HepG2 (cell line): ENCODE results near the gene TSACC. TPM values are rescaled to one million over a fixed set of nuclear protein-coding genes. Genes with fewer than 3 reads are reported as not detected.

Experiments used
- ASH2L ChIP-seq: fragments of 300-600, 200-600 bp; sonication (generic); IDR thresholded peaks from 2 replicates; pipeline ENCODE4 v1.7.0; 2017; ENCODE audit warnings: low read depth, mild to moderate bottlenecking, moderate library complexity, mixed read lengths, low read length; ENCODE audit not compliant: insufficient read length
- DMAP1 ChIP-seq: IDR thresholded peaks from 2 replicates; pipeline ENCODE4 v1.6.1; 2016
- ESRRA ChIP-seq: sonication (generic); formaldehyde crosslinking; IDR thresholded peaks from 2 replicates; pipeline ENCODE4 v1.5.1; 2020; ENCODE audit warnings: mild to moderate bottlenecking, low read depth, missing genetic modification reagents
- HOXA3 ChIP-seq: sonication (generic); formaldehyde crosslinking; IDR thresholded peaks from 2 replicates; pipeline ENCODE4 v1.5.0; 2020; ENCODE audit warnings: missing genetic modification reagents
- KAT8 ChIP-seq: IDR thresholded peaks from 2 replicates; pipeline ENCODE4 v1.6.1; 2016; ENCODE audit warnings: missing genetic modification reagents, missing compliant biosample characterization
- LBX2 ChIP-seq: sonication (generic); formaldehyde crosslinking; IDR thresholded peaks from 2 replicates; pipeline ENCODE4 v1.5.0; 2020; ENCODE audit warnings: missing genetic modification reagents, mild to moderate bottlenecking, borderline replicate concordance
- PAX8 ChIP-seq: sonication (generic); formaldehyde crosslinking; IDR thresholded peaks from 2 replicates; pipeline ENCODE4 v1.8.0; 2022; ENCODE audit warnings: mild to moderate bottlenecking, missing genetic modification reagents, borderline replicate concordance
- POGZ ChIP-seq: sonication (generic); formaldehyde crosslinking; IDR thresholded peaks from 2 replicates; pipeline ENCODE4 v1.4.0; 2020; ENCODE audit warnings: mild to moderate bottlenecking, missing genetic modification reagents
- RXRB ChIP-seq: IDR thresholded peaks from 2 replicates; pipeline ENCODE4 v1.6.1; 2016; ENCODE audit warnings: borderline replicate concordance, missing genetic modification reagents, missing compliant biosample characterization
- SRSF9 ChIP-seq: fragments of 200-400 bp; formaldehyde crosslinking; IDR thresholded peaks from 2 replicates; pipeline ENCODE4 v1.6.1; 2018; ENCODE audit warnings: borderline replicate concordance, mild to moderate bottlenecking, low read depth, low read length; ENCODE audit not compliant: insufficient read depth, poor library complexity, severe bottlenecking
- ZBTB25 ChIP-seq: IDR thresholded peaks from 2 replicates; pipeline ENCODE4 v1.6.1; 2018; ENCODE audit warnings: missing genetic modification reagents
- ZBTB26 ChIP-seq: IDR thresholded peaks from 2 replicates; pipeline ENCODE4 v1.6.1; 2016; ENCODE audit warnings: missing compliant biosample characterization, missing genetic modification reagents, borderline replicate concordance
- ZNF230 ChIP-seq: sonication (generic); formaldehyde crosslinking; IDR thresholded peaks from 2 replicates; pipeline ENCODE4 v1.4.0; 2020; ENCODE audit warnings: mild to moderate bottlenecking, missing genetic modification reagents
- ZNF329 ChIP-seq: sonication (generic); formaldehyde crosslinking; IDR thresholded peaks from 2 replicates; pipeline ENCODE4 v1.9.0; 2021; ENCODE audit warnings: low read depth, mild to moderate bottlenecking, missing genetic modification reagents
- ZNF451 ChIP-seq: sonication (generic); formaldehyde crosslinking; IDR thresholded peaks from 2 replicates; pipeline ENCODE4 v1.5.0; 2020; ENCODE audit warnings: mild to moderate bottlenecking, missing genetic modification reagents
- ZNF512 ChIP-seq: sonication (generic); formaldehyde crosslinking; IDR thresholded peaks from 2 replicates; pipeline ENCODE4 v1.4.0; 2020; ENCODE audit warnings: mild to moderate bottlenecking, missing genetic modification reagents
- ZNF564 ChIP-seq: sonication (generic); formaldehyde crosslinking; IDR thresholded peaks from 2 replicates; pipeline ENCODE4 v1.8.1; 2023; ENCODE audit warnings: mild to moderate bottlenecking, missing genetic modification reagents
- ZSCAN12 ChIP-seq: sonication (generic); formaldehyde crosslinking; IDR thresholded peaks from 2 replicates; pipeline ENCODE4 v1.9.0; 2021; ENCODE audit warnings: mild to moderate bottlenecking, missing genetic modification reagents
- polyA plus RNA-seq, 8 experiments: library from polyadenylated mRNA; depleted of rRNA in 3 of 8; stranded (reverse) in 7 of 8; unstranded in 1 of 8; fragments of >200 nt; fragmentation: Illumina TruSeq in 4 of 8; extraction: Trizol in 4 of 8; gene quantifications; 2 replicates each; pipeline versions ENCODE4 v1.2.1 to v1.2.3, GENCODE V29; 2011 to 2016; ENCODE audit warnings: low read depth in 4 of 8, missing spikeins in 1 of 8, mixed read lengths in 1 of 8; ENCODE audit not compliant: insufficient read depth in 1 of 8
- total RNA-seq, 5 experiments: library from RNA; depleted of rRNA; stranded (reverse); fragments of >200 nt; fragmentation: Illumina TruSeq; extraction: Trizol; gene quantifications; 2 replicates each; pipeline ENCODE4 v1.2.3, GENCODE V29; 2016; ENCODE audit warnings: low read depth in 1 of 5

Gene TSACC
- total and polyA plus RNA-seq, 2 of the 13 experiments (the other 11 are each of a cell fraction or from before 2014, with no cell fraction given) = 1.5 to 2.6 TPM

DNA sequence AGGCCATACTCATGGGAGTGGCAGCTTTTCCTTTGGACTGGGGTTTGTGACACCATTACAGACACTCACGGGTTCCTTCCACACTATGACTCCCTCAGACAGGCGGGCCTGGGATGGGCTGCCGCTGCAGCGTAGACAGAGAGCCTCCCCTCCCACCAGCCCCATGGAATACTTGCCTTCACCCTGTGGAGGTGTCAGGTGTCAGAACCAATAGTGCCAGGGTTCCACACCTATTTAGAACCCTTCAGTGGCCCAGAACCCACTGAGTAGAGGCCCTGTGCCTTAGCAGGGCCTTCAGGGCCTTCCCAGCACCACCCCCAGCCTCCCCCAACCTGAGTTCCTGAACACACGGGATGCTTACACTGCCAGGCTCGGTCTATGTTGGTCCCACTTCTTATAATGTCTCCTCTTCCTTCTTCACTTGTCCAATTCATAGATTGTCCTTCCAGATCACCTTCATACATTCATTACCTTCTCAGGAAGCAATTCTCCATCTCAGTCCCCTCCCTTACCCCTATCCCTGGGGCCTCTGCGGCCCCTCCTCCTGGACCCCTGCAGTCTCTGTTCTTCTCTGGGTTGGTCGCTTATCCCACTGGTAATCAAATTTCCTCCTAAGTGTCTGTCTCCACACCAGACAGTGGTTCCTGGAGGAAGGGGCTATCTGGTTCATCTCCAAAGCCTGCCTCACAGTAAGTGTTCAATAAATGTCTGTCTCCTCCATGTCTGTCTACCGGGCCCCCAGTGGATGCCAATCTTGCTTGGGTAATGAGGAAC lies 29.2 kb downstream of the TSACC start (continued):
- TF ChIP-seq ZBTB25 = no peak
- TF ChIP-seq ZNF329 (CRISPR knock-in tag) = 0 out of 2 replicates have a peak, but pooled peaks have one; percentile 16
- TF ChIP-seq ZNF512 (CRISPR knock-in tag) = no peak
- no peak for TF ChIP-seq KAT8 (CRISPR knock-in tag)
- peak; percentile 8 for TF ChIP-seq ASH2L
- TF ChIP-seq ZNF451 (CRISPR knock-in tag) = no peak
- TF ChIP-seq ESRRA (CRISPR knock-in tag) = no peak
- no peak for TF ChIP-seq POGZ (CRISPR knock-in tag)
- no peak for TF ChIP-seq HOXA3 (CRISPR knock-in tag)
- TF ChIP-seq RXRB (CRISPR knock-in tag) = no peak
- TF ChIP-seq ZNF230 (CRISPR knock-in tag) = no peak
- no peak for TF ChIP-seq ZSCAN12 (CRISPR knock-in tag)
- no peak for TF ChIP-seq DMAP1
- no peak for TF ChIP-seq SRSF9
- no peak for TF ChIP-seq ZBTB26
- TF ChIP-seq LBX2 (CRISPR knock-in tag) = peak; percentile 33; the same call in 1 of the 2 replicates
- TF ChIP-seq ZNF564 (CRISPR knock-in tag) = 0 out of 2 replicates have a peak, but pooled peaks have one; percentile 20
- no peak for TF ChIP-seq PAX8 (CRISPR knock-in tag)
